ENCODE results near the gene ARHGAP29.

DNA sequence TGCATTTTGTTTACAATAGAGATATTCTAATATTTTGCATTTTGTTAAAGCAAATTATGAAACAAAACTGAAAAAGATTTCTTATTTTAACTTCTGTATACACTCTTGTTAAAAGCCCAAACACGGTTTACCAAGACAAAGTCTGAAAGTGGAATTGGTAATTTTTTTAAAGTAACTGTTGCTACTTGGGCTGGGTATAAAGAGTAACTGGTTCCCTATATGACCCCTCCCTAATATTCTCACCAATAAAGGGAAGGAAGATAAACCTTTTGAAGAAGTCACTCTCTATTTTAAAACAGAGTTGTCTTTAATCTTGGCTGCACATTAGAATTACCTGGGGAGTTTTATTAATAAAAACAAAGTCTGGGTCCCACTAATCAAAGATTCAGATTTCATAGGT lies 27.4 kb downstream of the ARHGAP29 start:
- TF ChIP-seq CTCF (IDR thresholded peaks at IDR 0.05; ENCODE audit: low read length) (no peak), EZH2 (optimal IDR thresholded peaks at IDR 0.05; ENCODE audit: low read depth, low read length) (no peak)

Measured in MM.1S (cell line).